ENCODE data around the gene BANK1.

DNA sequence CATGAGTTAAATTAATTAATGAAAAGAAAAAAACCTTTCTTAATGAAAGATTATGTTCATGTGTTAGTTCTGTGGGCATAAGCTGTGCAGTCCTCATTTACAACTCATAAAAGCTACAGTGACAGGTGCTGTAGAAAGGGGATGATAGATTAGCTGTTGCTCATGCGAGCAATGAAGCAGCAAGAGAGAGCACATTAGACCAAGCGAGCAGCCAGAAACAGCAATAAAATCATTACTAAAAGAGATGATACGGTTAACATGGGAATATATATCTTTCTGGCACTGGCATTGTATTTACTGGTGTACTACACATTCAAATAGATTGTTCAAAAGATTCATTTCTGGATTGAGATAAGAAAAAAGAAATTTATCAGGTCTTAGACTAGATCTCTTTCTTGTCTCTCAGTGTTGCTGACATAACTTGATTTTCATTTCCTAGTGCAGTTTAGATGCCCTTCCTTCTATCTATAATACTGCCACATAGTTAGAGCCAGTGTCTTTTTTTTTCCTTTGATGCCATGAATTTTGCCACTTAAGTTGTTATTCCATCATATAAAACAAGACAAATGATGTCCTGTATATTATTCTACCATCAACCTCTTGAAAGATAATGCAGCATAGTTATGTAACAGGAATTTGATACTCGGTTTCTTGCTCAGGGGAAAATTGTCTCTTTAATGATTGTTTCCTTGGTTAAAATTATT is 164.6 kb downstream of the BANK1 start:
- TF ChIP-seq, protein P1, sequence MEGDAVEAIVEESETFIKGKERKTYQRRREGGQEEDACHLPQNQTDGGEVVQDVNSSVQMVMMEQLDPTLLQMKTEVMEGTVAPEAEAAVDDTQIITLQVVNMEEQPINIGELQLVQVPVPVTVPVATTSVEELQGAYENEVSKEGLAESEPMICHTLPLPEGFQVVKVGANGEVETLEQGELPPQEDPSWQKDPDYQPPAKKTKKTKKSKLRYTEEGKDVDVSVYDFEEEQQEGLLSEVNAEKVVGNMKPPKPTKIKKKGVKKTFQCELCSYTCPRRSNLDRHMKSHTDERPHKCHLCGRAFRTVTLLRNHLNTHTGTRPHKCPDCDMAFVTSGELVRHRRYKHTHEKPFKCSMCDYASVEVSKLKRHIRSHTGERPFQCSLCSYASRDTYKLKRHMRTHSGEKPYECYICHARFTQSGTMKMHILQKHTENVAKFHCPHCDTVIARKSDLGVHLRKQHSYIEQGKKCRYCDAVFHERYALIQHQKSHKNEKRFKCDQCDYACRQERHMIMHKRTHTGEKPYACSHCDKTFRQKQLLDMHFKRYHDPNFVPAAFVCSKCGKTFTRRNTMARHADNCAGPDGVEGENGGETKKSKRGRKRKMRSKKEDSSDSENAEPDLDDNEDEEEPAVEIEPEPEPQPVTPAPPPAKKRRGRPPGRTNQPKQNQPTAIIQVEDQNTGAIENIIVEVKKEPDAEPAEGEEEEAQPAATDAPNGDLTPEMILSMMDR (IDR thresholded peaks at IDR 0.05): no peak
- no peak for TF ChIP-seq ZFX (IDR thresholded peaks at IDR 0.05; ENCODE audit: borderline replicate concordance)

All from 22Rv1 (cell line).